ENCODE data around the gene ATRNL1.

- TF ChIP-seq EZH2 (IDR thresholded peaks at IDR 0.05; ENCODE audit: insufficient read depth, poor library complexity, severe bottlenecking) (no peak), EZH2phosphoT487 (IDR thresholded peaks at IDR 0.05; ENCODE audit: insufficient read depth, low read depth) (no peak)
These were observed 324.6 kb downstream of the ATRNL1 start for GRCh38 chr10:115417585-115418265.
